Fibroblast of pulmonary artery (primary cell): Measurements from ENCODE around the gene ALDH1A1.

Source experiments
- DNase-seq: peaks from one replicate; pipeline ENCODE4 v3.0.0-alpha.2; 2010; ENCODE audit warnings: low read depth
- H3K4me3 ChIP-seq: replicated peaks from 2 replicates; pipeline ENCODE4 v1.5.1; 2011; ENCODE audit warnings: low read depth, mild to moderate bottlenecking, control low read depth, low read length, moderate library complexity
- TF ChIP-seq, protein P1 (sequence below): IDR thresholded peaks from 2 replicates; pipeline ENCODE4 v1.5.1; 2011; ENCODE audit warnings: mild to moderate bottlenecking, control low read depth, low read length, inconsistent platforms; ENCODE audit errors: missing control alignments

Gene ALDH1A1

DNA sequence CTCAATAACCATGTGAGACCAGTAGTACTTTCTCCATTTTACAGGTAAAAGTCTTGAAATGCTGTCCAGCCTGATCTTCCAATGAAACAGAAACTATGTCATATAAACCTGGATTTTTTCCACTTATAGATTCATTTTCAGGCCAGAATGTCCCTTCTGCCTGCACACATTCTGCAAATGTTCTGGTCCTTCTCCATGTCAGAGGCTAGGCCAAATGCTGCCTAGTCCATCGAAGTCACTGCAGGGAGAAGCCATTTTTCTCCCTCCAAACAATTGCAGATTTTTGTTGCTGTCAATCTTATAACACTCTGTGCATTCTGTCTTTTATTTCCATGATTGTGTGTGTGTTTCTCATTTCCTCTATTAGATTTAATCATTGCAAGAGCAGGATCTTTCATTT lies 59.4 kb downstream of the ALDH1A1 start:
- DNase-seq = no peak
- TF ChIP-seq, protein P1, sequence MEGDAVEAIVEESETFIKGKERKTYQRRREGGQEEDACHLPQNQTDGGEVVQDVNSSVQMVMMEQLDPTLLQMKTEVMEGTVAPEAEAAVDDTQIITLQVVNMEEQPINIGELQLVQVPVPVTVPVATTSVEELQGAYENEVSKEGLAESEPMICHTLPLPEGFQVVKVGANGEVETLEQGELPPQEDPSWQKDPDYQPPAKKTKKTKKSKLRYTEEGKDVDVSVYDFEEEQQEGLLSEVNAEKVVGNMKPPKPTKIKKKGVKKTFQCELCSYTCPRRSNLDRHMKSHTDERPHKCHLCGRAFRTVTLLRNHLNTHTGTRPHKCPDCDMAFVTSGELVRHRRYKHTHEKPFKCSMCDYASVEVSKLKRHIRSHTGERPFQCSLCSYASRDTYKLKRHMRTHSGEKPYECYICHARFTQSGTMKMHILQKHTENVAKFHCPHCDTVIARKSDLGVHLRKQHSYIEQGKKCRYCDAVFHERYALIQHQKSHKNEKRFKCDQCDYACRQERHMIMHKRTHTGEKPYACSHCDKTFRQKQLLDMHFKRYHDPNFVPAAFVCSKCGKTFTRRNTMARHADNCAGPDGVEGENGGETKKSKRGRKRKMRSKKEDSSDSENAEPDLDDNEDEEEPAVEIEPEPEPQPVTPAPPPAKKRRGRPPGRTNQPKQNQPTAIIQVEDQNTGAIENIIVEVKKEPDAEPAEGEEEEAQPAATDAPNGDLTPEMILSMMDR = no peak
- H3K4me3 ChIP-seq = no peak overlapping the region

DNA sequence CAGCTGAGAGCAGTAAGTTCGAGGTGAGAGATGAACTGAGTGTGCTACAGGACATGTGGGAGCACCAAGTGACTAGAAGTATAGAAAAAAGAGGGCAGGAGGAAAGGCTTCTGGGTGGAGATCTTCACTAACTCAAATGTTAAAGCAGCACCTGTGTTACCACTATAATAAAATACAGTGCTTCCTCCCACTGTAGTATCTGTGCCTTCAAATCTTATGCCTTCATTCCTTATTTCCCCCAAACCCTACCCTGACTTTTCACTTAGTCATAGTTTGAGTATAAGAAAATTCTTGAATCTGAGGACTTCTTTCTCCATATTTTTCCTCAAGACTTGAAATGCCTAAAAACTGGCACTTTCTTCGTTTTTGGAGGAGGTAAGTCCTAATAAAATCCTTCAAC lies 61.8 kb downstream of the ALDH1A1 start:
- DNase-seq = no peak
- TF ChIP-seq, protein P1 = no peak
- no peak overlapping the region for H3K4me3 ChIP-seq

DNA sequence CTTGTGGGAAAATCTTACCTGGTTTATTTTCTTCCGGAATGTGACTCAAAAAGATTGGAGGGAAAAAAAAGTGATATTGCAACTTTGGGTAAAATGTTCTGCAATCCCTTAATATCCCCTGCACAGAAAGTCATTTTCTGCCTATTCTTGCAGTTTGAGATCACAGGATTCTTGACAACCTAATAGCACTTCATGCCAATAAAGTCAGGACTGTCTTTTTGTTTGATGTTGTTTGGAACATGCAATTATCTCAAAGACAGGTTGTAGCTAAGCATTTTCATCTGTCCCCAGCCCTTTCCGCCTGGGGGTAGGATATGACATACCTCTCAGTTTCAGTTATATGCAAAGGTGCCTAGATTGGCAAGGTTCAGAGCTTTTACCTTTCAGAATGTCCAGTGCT lies 63.9 kb downstream of the ALDH1A1 start:
- no peak overlapping the region for H3K4me3 ChIP-seq
- TF ChIP-seq, protein P1 = no peak
- DNase-seq = no peak

DNA sequence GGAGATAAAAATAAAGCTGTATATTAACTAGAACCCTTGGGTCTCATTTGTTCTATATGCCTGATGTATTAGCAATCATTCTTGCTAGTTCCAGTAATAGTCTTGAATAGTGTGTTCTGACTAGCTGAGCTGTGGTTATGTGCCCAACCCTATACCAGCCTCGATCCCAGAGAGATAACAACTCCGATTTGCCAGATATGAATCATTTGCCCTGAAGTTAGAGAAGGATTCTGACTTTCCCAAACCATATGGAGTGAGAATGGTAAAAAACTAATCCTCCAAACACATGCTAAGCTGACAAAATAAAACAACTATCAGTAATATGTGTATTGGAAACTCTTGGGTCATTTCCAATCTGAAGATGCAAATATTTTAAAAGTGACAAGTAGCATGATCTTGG lies 64.8 kb downstream of the ALDH1A1 start:
- TF ChIP-seq, protein P1 = no peak
- DNase-seq = no peak
- H3K4me3 ChIP-seq = no peak overlapping the region

DNA sequence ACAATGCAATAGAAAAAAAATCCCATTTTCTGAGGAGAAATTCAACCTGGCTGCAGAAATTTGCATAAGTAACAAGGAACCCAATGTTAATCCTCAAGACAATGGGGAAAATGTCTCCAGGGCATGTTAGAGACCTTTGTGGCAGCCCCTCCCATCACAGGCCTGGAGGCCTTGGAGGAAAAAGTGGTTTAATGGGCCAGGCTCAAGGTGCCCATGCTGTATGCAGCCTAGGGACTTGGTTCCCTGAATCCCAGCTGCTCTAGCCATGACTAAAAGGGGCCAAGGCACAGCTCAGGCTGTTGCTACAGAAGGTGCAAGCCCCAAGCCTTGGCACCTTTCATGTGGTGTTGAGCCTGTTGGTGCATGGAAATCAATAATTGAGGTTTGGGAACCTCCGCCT lies 66.5 kb downstream of the ALDH1A1 start:
- TF ChIP-seq, protein P1 = no peak

DNA sequence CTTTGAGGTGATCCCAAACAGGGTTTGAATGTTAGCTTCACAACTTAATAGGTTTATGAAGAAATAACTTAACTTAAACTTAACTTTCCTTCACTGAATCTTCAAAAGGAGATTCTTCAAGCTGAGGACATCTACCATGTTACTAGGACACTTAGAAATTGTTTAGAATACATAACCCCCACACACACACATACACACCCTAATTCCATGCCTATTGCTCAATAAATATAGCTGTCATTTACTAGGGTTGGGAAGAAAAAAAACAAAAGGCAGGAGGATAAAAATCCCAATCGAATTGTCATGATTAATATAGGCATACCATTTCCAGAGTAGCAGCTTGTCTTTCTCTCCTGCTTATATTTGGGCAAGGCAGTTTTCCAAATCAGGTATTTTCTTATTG lies 68.3 kb downstream of the ALDH1A1 start:
- H3K4me3 ChIP-seq = no peak overlapping the region
- TF ChIP-seq, protein P1 = no peak
- no peak for DNase-seq

More for the DNA sequence above, 66.5 kb downstream of the ALDH1A1 start:
- no peak for DNase-seq
- H3K4me3 ChIP-seq = no peak overlapping the region

DNA sequence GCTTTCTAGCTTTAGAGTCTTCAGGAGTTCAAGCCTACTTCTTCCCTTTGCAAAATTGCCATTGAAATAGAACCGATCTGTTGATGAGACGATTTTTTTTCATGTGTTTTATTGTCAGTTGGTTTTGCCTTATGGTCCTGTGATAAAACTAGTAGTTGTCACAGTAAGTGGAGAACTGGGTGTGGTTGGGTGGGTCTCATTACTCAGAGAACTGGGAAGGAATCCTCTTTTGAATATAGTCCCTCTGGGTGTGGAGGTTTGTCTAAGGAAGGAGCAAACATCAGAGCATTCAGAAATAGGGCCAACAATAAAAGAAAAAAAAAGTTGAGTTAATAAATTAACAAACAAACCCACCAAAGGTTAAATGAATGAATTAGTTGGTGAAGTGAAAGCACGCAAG lies 69.0 kb downstream of the ALDH1A1 start:
- TF ChIP-seq, protein P1 = no peak
- DNase-seq = no peak
- H3K4me3 ChIP-seq = no peak overlapping the region
